CD14-positive monocyte (primary cell): ENCODE data around the gene LRRC4B. TPM values are rescaled to one million over a fixed set of nuclear protein-coding genes. Genes with fewer than 3 reads are reported as not detected.

Experiments
- DNase-seq, 3 donors: peaks; one replicate each; pipeline ENCODE4 v3.0.0-alpha.2; 2011 to 2022
- H2AFZ ChIP-seq: 2 replicates; pipeline ENCODE4 v1.6.0; 2012; ENCODE audit warnings: mild to moderate bottlenecking, low read depth, low read length, inconsistent platforms; ENCODE audit not compliant: insufficient read depth, poor library complexity, severe bottlenecking
- H3K27ac ChIP-seq, 2 donors: 1 replicate in 1 of 2; 2 replicates in 1 of 2; pipeline ENCODE4 v1.5.1; 2012 to 2013; ENCODE audit warnings: low read length in 2 of 2, control low read depth in 1 of 2, inconsistent platforms in 1 of 2, low read depth in 1 of 2, mild to moderate bottlenecking in 1 of 2
- H3K27me3 ChIP-seq, 2 donors: one replicate each; pipeline versions ENCODE4 v1.6.0 to v1.6.1; 2011 to 2013; ENCODE audit warnings: low read length in 2 of 2; ENCODE audit not compliant: control insufficient read depth in 2 of 2, insufficient read depth in 2 of 2
- H3K36me3 ChIP-seq, 2 donors: replicated peaks in 1 of 2; 1 replicate in 1 of 2; 2 replicates in 1 of 2; pipeline versions ENCODE4 v1.5.1 to v1.6.1; 2012 to 2013; ENCODE audit warnings: low read length in 2 of 2, control low read depth in 1 of 2, inconsistent platforms in 1 of 2, mild to moderate bottlenecking in 1 of 2; ENCODE audit not compliant: insufficient read depth in 2 of 2, control insufficient read depth in 1 of 2
- H3K4me1 ChIP-seq, 2 donors: 1 replicate in 1 of 2; 2 replicates in 1 of 2; pipeline versions ENCODE4 v1.5.1 to v1.6.1; 2012 to 2013; ENCODE audit warnings: low read length in 2 of 2, control low read depth in 1 of 2, inconsistent platforms in 1 of 2, mild to moderate bottlenecking in 1 of 2, moderate library complexity in 1 of 2; ENCODE audit not compliant: insufficient read depth in 2 of 2, control insufficient read depth in 1 of 2
- H3K4me2 ChIP-seq: replicated peaks from 2 replicates; pipeline ENCODE3; 2012; ENCODE audit warnings: low read length, moderate library complexity, mild to moderate bottlenecking; ENCODE audit not compliant: poor library complexity, severe bottlenecking; ENCODE audit errors: extremely low read depth
- H3K4me3 ChIP-seq, 3 experiments: fragments of 200-600 bp in 1 of 3; sonication (generic) in 1 of 3; replicated peaks in 1 of 3; 1 replicate in 2 of 3; 2 replicates in 1 of 3; pipeline ENCODE4 v1.5.1; 2011 to 2013; ENCODE audit warnings: low read length in 3 of 3, mild to moderate bottlenecking in 3 of 3, control low read depth in 2 of 3, low read depth in 2 of 3, inconsistent platforms in 1 of 3, moderate library complexity in 1 of 3
- H3K79me2 ChIP-seq: 2 replicates; pipeline ENCODE4 v1.6.0; 2012; ENCODE audit warnings: mild to moderate bottlenecking, control low read depth, inconsistent platforms, low read length, moderate library complexity; ENCODE audit not compliant: insufficient read depth
- H3K9ac ChIP-seq: 2 replicates; pipeline ENCODE4 v1.6.0; 2017; ENCODE audit warnings: low read length, mild to moderate bottlenecking; ENCODE audit not compliant: insufficient read depth, poor library complexity, severe bottlenecking
- H3K9me3 ChIP-seq, 2 donors: replicated peaks in 1 of 2; 1 replicate in 1 of 2; 2 replicates in 1 of 2; pipeline versions ENCODE4 v1.5.1 to v1.6.1; 2012 to 2013; ENCODE audit warnings: low read length in 2 of 2, control low read depth in 1 of 2; ENCODE audit not compliant: control insufficient read depth in 1 of 2, insufficient read depth in 1 of 2
- H4K20me1 ChIP-seq: 2 replicates; pipeline ENCODE4 v1.6.0; 2012; ENCODE audit warnings: mild to moderate bottlenecking, low read length, control low read depth, moderate library complexity; ENCODE audit not compliant: insufficient read depth
- H3K27ac Mint-ChIP-seq, 7 donors: one replicate each; pipeline ENCODE4 v1.8.0; 2020; ENCODE audit warnings: mild to moderate bottlenecking in 7 of 7, mixed read lengths in 7 of 7, moderate library complexity in 6 of 7, inconsistent platforms in 2 of 7
- H3K27me3 Mint-ChIP-seq, 3 donors: one replicate each; pipeline ENCODE4 v1.8.0; 2021 to 2022; ENCODE audit warnings: low read depth in 3 of 3, mild to moderate bottlenecking in 3 of 3, mixed read lengths in 3 of 3, moderate library complexity in 3 of 3, inconsistent platforms in 1 of 3
- H3K36me3 Mint-ChIP-seq, 2 donors: one replicate each; pipeline ENCODE4 v1.8.0; 2020; ENCODE audit warnings: mixed read lengths in 2 of 2, inconsistent platforms in 1 of 2, mild to moderate bottlenecking in 1 of 2
- H3K4me1 Mint-ChIP-seq: one replicate; pipeline ENCODE4 v1.8.0; 2020; ENCODE audit warnings: mild to moderate bottlenecking, mixed read lengths
- H3K4me3 Mint-ChIP-seq, 2 donors: one replicate each; pipeline ENCODE4 v1.8.0; 2020; ENCODE audit warnings: mild to moderate bottlenecking in 2 of 2, mixed read lengths in 2 of 2, moderate library complexity in 1 of 2
- H3K9me3 Mint-ChIP-seq, 7 donors: one replicate each; pipeline ENCODE4 v1.8.0; 2020 to 2022; ENCODE audit warnings: mixed read lengths in 7 of 7, mild to moderate bottlenecking in 6 of 7, moderate library complexity in 6 of 7, inconsistent platforms in 2 of 7
- WGBS: methylation state at CpG from one replicate; pipeline ENCODE4 v1.1.5; 2013; ENCODE audit warnings: missing lambda C conversion rate; ENCODE audit not compliant: insufficient coverage; 5-methylcytosine and 5-hydroxymethylcytosine counted together
- intact Hi-C, 2 donors: fragments of 100-400 bp; cut with micrococcal nuclease; formaldehyde crosslinking; loops; one replicate each; pipeline versions ENCODE4 v1.15.0 to v1.15.1; 2023
- polyA plus RNA-seq, 3 donors: library from polyadenylated mRNA; depleted of rRNA in 1 of 3; unstranded in 2 of 3; stranded (reverse) in 1 of 3; fragments of 300-500 nt in 2 of 3; fragments of >200 nt in 1 of 3; fragmentation: Illumina TruSeq in 2 of 3; gene quantifications; 1 replicate in 2 of 3; 2 replicates in 1 of 3; pipeline ENCODE4 v1.2.3, GENCODE V29; 2012 to 2021
- TF ChIP-seq, protein P1 (sequence below): fragments of 200-600 bp; IDR thresholded peaks from one replicate; pipeline ENCODE4 v1.8.0; 2022; ENCODE audit warnings: antibody characterized with exemption, mild to moderate bottlenecking

LRRC4B gene
- polyA plus RNA-seq, 3 donors: not detected

DNA sequence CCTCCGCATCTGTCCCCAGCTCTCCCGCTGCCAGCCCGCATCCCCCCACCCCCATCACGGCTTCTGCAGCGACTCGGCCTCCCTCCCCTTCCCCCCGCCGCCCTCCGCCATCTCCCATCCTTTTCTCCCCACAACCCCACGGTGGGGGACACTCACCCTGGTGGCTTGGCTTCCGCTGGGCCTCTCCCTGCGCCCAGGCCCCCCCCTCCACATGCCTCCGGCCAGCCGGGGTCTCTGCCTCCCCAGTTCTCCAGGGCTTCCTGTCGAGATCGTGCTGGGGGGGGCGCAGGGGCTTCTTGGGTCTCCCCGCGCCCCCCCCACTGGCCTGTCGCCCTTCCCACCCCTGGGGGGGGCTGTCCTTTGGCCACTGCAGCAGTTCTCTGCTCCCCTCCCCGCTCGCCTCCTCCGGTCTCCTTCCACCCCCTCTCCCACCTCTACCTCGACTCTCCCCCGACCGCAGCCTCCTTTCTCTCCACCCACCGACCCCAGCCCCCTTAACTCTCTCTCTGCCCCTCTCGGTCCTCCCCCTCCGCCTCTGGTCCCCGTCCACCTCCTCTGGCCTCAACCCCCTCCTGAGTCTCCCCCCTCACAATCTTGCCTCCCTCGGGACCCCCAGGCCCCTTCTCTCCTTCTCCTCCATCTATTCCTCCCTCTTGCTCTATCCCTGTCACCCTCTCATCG lies 17.1 kb downstream of the LRRC4B start:
- TF ChIP-seq, protein P1, sequence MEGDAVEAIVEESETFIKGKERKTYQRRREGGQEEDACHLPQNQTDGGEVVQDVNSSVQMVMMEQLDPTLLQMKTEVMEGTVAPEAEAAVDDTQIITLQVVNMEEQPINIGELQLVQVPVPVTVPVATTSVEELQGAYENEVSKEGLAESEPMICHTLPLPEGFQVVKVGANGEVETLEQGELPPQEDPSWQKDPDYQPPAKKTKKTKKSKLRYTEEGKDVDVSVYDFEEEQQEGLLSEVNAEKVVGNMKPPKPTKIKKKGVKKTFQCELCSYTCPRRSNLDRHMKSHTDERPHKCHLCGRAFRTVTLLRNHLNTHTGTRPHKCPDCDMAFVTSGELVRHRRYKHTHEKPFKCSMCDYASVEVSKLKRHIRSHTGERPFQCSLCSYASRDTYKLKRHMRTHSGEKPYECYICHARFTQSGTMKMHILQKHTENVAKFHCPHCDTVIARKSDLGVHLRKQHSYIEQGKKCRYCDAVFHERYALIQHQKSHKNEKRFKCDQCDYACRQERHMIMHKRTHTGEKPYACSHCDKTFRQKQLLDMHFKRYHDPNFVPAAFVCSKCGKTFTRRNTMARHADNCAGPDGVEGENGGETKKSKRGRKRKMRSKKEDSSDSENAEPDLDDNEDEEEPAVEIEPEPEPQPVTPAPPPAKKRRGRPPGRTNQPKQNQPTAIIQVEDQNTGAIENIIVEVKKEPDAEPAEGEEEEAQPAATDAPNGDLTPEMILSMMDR: no peak
- H3K9me3 Mint-ChIP-seq: peaks cover 0 to 7% (median 0%) of the 10 kb centered on the region in 7 donors
- H3K4me1 ChIP-seq: peaks cover 2 to 5% of the 10 kb centered on the region in 2 donors
- peaks cover 0 to 43% of the 10 kb centered on the region in 2 donors for H3K27me3 ChIP-seq
- no peaks in the 10 kb centered on the region for H3K9me3 ChIP-seq
- H3K79me2 ChIP-seq: no peaks in the 10 kb centered on the region
- H3K4me3 ChIP-seq: no peak overlapping the region
- no peak for DNase-seq
- H4K20me1 ChIP-seq: no peaks in the 10 kb centered on the region
- intact Hi-C loops: no loop called here
- no peaks in the 10 kb centered on the region for H3K36me3 ChIP-seq
- H3K4me2 ChIP-seq: no peak overlapping the region
- 6% methylated on average over 22 of the region's 32 CpGs for WGBS
- H3K4me1 Mint-ChIP-seq: peaks cover 3% of the 10 kb centered on the region
- H3K9ac ChIP-seq: no peak overlapping the region
- no peak overlapping the region for H2AFZ ChIP-seq
- no peaks in the 10 kb centered on the region for H3K36me3 Mint-ChIP-seq
- H3K27ac ChIP-seq: no peak overlapping the region
- H3K4me3 Mint-ChIP-seq: peak overlapping the region in 1 of 2 donors; percentile 76
- no peak overlapping the region for H3K27ac Mint-ChIP-seq
- H3K27me3 Mint-ChIP-seq: peaks cover 40 to 53% (median 48%) of the 10 kb centered on the region in 3 donors

DNA sequence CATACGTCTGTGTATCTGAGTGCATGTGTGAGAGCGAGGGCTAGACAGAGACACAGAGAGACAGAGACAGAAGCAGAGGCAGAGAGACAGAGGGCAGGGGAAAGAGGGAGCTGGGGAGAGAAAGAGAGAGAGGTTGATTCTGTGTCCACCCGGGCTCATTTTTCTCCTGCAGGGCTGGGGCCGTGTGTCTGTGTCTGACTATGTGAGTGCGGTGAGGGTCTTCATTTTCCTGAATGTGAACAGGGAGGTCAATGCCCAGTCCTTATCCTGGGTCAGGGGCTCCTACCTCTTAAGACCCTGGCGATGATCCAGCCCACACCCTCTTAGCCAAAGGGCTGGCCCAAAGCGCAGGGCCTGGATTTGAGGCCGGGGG lies 17.7 kb downstream of the LRRC4B start:
- no peaks in the 10 kb centered on the region for H3K9me3 ChIP-seq
- no peak overlapping the region for H3K4me2 ChIP-seq
- H3K9ac ChIP-seq: no peak overlapping the region
- no peaks in the 10 kb centered on the region for H4K20me1 ChIP-seq
- H3K4me3 ChIP-seq: no peak overlapping the region
- intact Hi-C loops: no loop called here
- WGBS: 67% methylated on average over 5 of the region's 8 CpGs
- H3K27ac ChIP-seq: no peak overlapping the region
- TF ChIP-seq, protein P1: no peak
- Mint-ChIP-seq H3K9me3 (peaks cover 0 to 7% (median 0%) of the 10 kb centered on the region in 7 donors), H3K36me3 (no peaks in the 10 kb centered on the region), H3K27ac (no peak overlapping the region), H3K4me1 (no peaks in the 10 kb centered on the region), H3K27me3 (peaks cover 34 to 47% (median 45%) of the 10 kb centered on the region in 3 donors), H3K4me3 (peak overlapping the region in 1 of 2 donors; percentile 14)
- no peaks in the 10 kb centered on the region for H3K79me2 ChIP-seq
- H3K27me3 ChIP-seq: peaks cover 0 to 37% of the 10 kb centered on the region in 2 donors
- no peak for DNase-seq
- H3K4me1 ChIP-seq: no peaks in the 10 kb centered on the region
- H2AFZ ChIP-seq: no peak overlapping the region
- H3K36me3 ChIP-seq: no peaks in the 10 kb centered on the region
